Transverse colon (tissue), 3 donors: Measurements from ENCODE around the gene KCNAB2.

Experiments used
- POLR2A ChIP-seq: fragments of 450-650 bp; IDR thresholded peaks from one replicate; pipeline ENCODE4 v1.6.1; 2016; ENCODE audit warnings: antibody characterized with exemption, mild to moderate bottlenecking, moderate library complexity
- TF ChIP-seq, protein P1 (sequence below), 5 experiments: fragments of 200-600 bp in 3 of 5; fragments of 450-650 bp in 2 of 5; sonication (generic) in 3 of 5; IDR thresholded peaks; 1 replicate in 2 of 5; 2 replicates in 3 of 5; pipeline ENCODE4 v1.5.1; 2016 to 2017; ENCODE audit warnings: antibody characterized with exemption in 5 of 5, inconsistent platforms in 3 of 5, mild to moderate bottlenecking in 2 of 5, moderate library complexity in 1 of 5

- no peak for TF ChIP-seq POLR2A
- TF ChIP-seq, protein P1, sequence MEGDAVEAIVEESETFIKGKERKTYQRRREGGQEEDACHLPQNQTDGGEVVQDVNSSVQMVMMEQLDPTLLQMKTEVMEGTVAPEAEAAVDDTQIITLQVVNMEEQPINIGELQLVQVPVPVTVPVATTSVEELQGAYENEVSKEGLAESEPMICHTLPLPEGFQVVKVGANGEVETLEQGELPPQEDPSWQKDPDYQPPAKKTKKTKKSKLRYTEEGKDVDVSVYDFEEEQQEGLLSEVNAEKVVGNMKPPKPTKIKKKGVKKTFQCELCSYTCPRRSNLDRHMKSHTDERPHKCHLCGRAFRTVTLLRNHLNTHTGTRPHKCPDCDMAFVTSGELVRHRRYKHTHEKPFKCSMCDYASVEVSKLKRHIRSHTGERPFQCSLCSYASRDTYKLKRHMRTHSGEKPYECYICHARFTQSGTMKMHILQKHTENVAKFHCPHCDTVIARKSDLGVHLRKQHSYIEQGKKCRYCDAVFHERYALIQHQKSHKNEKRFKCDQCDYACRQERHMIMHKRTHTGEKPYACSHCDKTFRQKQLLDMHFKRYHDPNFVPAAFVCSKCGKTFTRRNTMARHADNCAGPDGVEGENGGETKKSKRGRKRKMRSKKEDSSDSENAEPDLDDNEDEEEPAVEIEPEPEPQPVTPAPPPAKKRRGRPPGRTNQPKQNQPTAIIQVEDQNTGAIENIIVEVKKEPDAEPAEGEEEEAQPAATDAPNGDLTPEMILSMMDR (IDR thresholded peaks at IDR 0.05): peak in 1 of 5 experiments; percentile 26
These were observed 36.8 kb downstream of the KCNAB2 start for GRCh38 chr1:6082430-6082971.
